Chondrocyte (in vitro differentiated cells): ENCODE data around the gene BCL7A. TPM values are rescaled to one million over a fixed set of nuclear protein-coding genes. Genes with fewer than 3 reads are reported as not detected.

Source experiments
- DNase-seq: peaks from one replicate; pipeline ENCODE4 v3.0.0; 2021; ENCODE audit warnings: mixed read lengths, low spot score
- H3K27ac Mint-ChIP-seq: one replicate; pipeline ENCODE4 v1.8.0; 2021; ENCODE audit warnings: mild to moderate bottlenecking, moderate library complexity, mixed read lengths; ENCODE audit not compliant: unreplicated experiment
- H3K27me3 Mint-ChIP-seq: 2 replicates; pipeline ENCODE4 v1.8.0; 2021; ENCODE audit warnings: low read depth, mixed read lengths
- H3K36me3 Mint-ChIP-seq: 2 replicates; pipeline ENCODE4 v1.8.0; 2021; ENCODE audit warnings: low read depth, mixed read lengths
- H3K4me1 Mint-ChIP-seq: 2 replicates; pipeline ENCODE4 v1.8.0; 2021; ENCODE audit warnings: low read depth, mild to moderate bottlenecking, mixed read lengths
- H3K4me3 Mint-ChIP-seq: one replicate; pipeline ENCODE4 v1.8.0; 2021; ENCODE audit warnings: mild to moderate bottlenecking, moderate library complexity, mixed read lengths; ENCODE audit not compliant: unreplicated experiment
- H3K9me3 Mint-ChIP-seq: 2 replicates; pipeline ENCODE4 v1.8.0; 2021; ENCODE audit warnings: low read depth, mixed read lengths
- CTCF ChIP-seq: fragments of 200-600 bp; sonication (generic); IDR thresholded peaks from 2 replicates; pipeline ENCODE4 v1.5.0; 2021; ENCODE audit warnings: antibody characterized with exemption, mild to moderate bottlenecking, moderate library complexity
- total RNA-seq: library from RNA; stranded (reverse); gene quantifications from 3 replicates; pipeline ENCODE4 v1.2.1, GENCODE V29; 2021

BCL7A gene
- total RNA-seq, 1 donor from 2014 or later: 10.0 TPM

DNA sequence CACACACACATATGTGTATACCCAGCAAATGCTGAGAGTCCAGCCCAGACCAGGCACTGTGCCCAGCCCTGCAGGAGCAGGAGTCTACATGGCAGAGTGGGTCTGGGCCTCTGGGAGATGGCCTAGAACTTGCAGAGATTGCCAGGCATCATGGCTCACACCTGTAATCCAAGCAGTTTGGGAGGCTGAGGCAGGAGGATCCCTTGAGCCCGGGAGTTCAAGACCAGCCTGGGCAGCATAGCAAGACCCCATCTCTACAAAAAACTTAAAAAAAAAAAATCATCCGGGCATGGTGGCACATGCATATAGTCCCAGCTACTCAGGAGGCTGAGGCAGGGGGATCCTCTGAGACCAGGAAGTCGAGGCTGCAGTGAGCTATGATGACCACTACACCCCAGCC is 36.1 kb downstream of the BCL7A start:
- no peak overlapping the region for H3K27ac Mint-ChIP-seq
- H3K4me3 Mint-ChIP-seq: no peak overlapping the region
- peaks cover 11% of the 10 kb centered on the region for H3K36me3 Mint-ChIP-seq
- H3K4me1 Mint-ChIP-seq: peaks cover 15% of the 10 kb centered on the region
- DNase-seq: no peak
- H3K27me3 Mint-ChIP-seq: no peaks in the 10 kb centered on the region
- H3K9me3 Mint-ChIP-seq: no peaks in the 10 kb centered on the region
- TF ChIP-seq CTCF: no peak

DNA sequence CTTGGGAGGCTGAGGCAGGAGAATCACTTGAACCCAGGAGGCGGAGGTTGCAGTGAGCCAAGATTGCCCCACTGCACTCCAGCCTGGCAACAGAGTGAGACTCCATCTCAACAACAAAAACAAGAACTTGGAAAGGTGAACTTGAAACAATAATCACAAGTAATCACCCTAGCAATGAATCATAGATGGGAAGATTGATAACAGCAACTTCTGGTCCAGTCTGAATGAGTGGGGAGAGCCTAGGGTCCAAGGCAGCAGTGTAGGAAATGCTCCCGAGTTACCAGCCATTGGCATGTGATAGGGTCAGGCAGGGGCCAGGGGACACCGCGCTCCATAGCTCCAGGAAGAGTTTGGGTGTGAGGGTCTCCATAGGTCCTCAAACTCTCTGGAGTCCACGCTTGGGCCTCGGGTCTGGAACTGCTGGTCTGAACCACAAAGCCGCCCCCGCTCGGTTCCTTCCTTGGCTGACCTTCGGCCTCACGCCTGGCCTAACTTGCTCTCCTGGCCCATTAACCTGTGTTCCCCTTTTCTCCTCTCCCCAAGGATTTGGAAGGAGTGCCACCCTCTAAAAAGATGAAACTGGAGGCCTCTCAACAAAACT is 37.0 kb downstream of the BCL7A start:
- H3K36me3 Mint-ChIP-seq: peaks cover 11% of the 10 kb centered on the region
- no peak for DNase-seq
- H3K4me3 Mint-ChIP-seq: no peak overlapping the region
- no peaks in the 10 kb centered on the region for H3K27me3 Mint-ChIP-seq
- H3K4me1 Mint-ChIP-seq: peaks cover 24% of the 10 kb centered on the region
- no peak for TF ChIP-seq CTCF
- no peak overlapping the region for H3K27ac Mint-ChIP-seq
- no peaks in the 10 kb centered on the region for H3K9me3 Mint-ChIP-seq

DNA sequence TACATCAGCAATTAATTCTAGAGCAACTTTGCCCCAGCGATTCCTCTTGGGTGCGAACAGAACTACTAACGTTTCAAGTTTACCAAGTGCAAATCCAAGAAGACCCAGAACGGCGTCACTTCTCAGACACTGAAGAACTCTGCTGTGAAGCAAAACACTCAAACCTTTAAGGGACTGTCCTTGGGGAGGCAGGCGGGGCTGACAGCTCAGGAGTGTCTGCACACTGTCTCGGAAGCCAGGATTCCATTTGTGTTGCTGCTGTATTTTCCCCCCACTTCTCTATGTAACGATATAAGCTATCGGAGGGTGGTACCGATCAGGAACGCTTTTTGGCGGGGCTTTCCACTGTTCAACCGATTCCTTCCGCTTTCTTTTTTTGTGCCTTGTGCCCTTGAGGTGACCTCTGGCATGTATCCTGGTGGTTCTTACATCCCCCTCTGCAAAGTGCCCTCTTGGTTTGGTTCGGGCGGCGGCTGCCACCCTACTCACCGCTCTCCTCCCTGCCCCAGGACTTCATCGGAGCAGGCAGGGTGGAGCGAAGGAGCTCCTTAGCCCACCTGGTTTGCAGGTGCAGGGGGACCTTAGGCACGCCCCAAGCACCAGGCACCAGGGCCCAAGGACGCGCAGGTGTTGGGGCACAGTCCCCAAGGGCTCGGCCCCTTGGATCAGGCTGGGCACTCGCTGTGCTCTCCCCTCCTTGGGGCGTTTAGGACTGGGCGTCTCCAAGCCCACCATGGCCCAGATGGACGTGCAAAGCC is 37.7 kb downstream of the BCL7A start:
- no peaks in the 10 kb centered on the region for H3K27me3 Mint-ChIP-seq
- H3K27ac Mint-ChIP-seq: no peak overlapping the region
- H3K36me3 Mint-ChIP-seq: peaks cover 11% of the 10 kb centered on the region
- H3K4me1 Mint-ChIP-seq: peaks cover 28% of the 10 kb centered on the region
- TF ChIP-seq CTCF: no peak
- H3K9me3 Mint-ChIP-seq: no peaks in the 10 kb centered on the region
- no peak for DNase-seq
- no peak overlapping the region for H3K4me3 Mint-ChIP-seq

DNA sequence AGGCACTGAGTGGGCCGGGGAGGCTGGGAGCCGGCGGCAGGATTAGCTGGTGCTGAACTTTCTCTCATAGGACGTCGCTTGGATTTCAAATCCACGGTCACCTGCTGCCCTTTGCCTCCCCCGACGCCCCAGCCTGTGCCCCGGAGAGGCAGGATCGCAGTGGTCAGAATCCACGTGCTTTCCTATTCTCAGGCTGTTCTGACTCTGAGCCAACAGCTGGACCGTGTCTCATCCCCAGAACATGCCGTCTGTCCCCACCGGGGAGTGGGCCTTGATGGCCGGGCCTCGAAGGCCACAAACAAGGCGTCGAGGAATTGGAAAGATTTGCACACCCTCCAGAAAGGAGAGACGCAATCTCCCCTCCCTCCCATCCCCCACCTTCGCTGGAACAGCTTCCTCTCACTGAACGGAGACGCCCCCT is 38.4 kb downstream of the BCL7A start:
- no peaks in the 10 kb centered on the region for H3K27me3 Mint-ChIP-seq
- no peaks in the 10 kb centered on the region for H3K9me3 Mint-ChIP-seq
- no peak for DNase-seq
- peaks cover 13% of the 10 kb centered on the region for H3K36me3 Mint-ChIP-seq
- no peak for TF ChIP-seq CTCF
- no peak overlapping the region for H3K27ac Mint-ChIP-seq
- peaks cover 31% of the 10 kb centered on the region for H3K4me1 Mint-ChIP-seq
- H3K4me3 Mint-ChIP-seq: no peak overlapping the region

DNA sequence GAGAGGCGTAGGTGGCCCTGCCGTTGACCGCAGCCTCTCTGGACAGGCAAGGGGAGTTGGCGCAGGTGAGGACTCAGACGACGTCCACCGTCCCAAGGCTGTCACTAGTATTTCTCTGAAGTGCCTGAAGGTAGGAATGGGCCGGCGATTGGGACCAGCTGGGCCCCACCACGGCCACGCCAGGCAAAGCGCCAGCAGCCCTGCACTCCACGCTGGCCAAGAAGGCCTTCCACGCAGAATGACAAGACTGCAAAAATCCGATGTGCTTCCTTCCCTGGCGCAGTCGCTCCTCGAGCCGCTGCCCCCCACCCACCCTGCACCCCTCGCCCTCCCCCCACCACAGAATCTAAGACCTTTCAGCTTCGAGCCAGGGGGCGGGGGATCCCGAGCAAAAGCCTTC is 39.6 kb downstream of the BCL7A start:
- no peak for DNase-seq
- Mint-ChIP-seq H3K9me3 (no peaks in the 10 kb centered on the region), H3K36me3 (peaks cover 13% of the 10 kb centered on the region), H3K4me3 (no peak overlapping the region), H3K4me1 (peaks cover 35% of the 10 kb centered on the region), H3K27ac (peak overlapping the region; percentile 4), H3K27me3 (no peaks in the 10 kb centered on the region)
- no peak for TF ChIP-seq CTCF
